GM21529 (cell line): ENCODE results near the gene SUSD1.

ENCODE experiments used
- ATAC-seq: cut with Tn5 transposase; IDR thresholded peaks from one replicate; pipeline ENCODE4 v1.9.1; 2021; ENCODE audit not compliant: unreplicated experiment

Gene SUSD1

GRCh38 chr9:112044881-112045280 lies 130.2 kb downstream of the SUSD1 start:
- no peak for ATAC-seq

GRCh38 chr9:112044186-112044585 lies 130.9 kb downstream of the SUSD1 start:
- ATAC-seq = no peak

- no peak for ATAC-seq
Measured at GRCh38 chr9:112043423-112043822, 131.7 kb downstream of the SUSD1 start.

GRCh38 chr9:112042769-112043168 lies 132.3 kb downstream of the SUSD1 start:
- ATAC-seq = no peak

GRCh38 chr9:112042244-112042638 lies 132.9 kb downstream of the SUSD1 start:
- ATAC-seq = no peak

GRCh38 chr9:112041536-112042243 lies 133.4 kb downstream of the SUSD1 start:
- ATAC-seq = no peak

GRCh38 chr9:112041199-112041535 lies 133.9 kb downstream of the SUSD1 start:
- no peak for ATAC-seq

- no peak for ATAC-seq
Measured at GRCh38 chr9:112038017-112038408, 137.1 kb downstream of the SUSD1 start.

GRCh38 chr9:112037281-112038016 lies 137.6 kb downstream of the SUSD1 start:
- ATAC-seq = peak; percentile 43

GRCh38 chr9:112035166-112035826 lies 139.8 kb downstream of the SUSD1 start:
- no peak for ATAC-seq

- ATAC-seq = no peak
Measured at GRCh38 chr9:112034216-112034611, 140.9 kb downstream of the SUSD1 start.

- no peak for ATAC-seq
Measured at GRCh38 chr9:112033237-112034215, 141.6 kb downstream of the SUSD1 start.

- no peak for ATAC-seq
Measured at GRCh38 chr9:112032743-112033142, 142.4 kb downstream of the SUSD1 start.

GRCh38 chr9:112032009-112032408 lies 143.1 kb downstream of the SUSD1 start:
- ATAC-seq = peak; percentile 47

GRCh38 chr9:112031400-112031799 lies 143.7 kb downstream of the SUSD1 start:
- no peak for ATAC-seq

- ATAC-seq = no peak
Measured at GRCh38 chr9:112029921-112030444, 145.1 kb downstream of the SUSD1 start.

GRCh38 chr9:112028242-112029221 lies 146.6 kb downstream of the SUSD1 start:
- ATAC-seq = peak; percentile 47

- no peak for ATAC-seq
Measured at GRCh38 chr9:112025850-112026249, 149.2 kb downstream of the SUSD1 start.

GRCh38 chr9:112021742-112022141 lies 153.4 kb downstream of the SUSD1 start:
- ATAC-seq = no peak
